H9 (cell line): ENCODE results near the gene ARL2BP. TPM values are rescaled to one million over a fixed set of nuclear protein-coding genes. Genes with fewer than 3 reads are reported as not detected.

Source experiments
- DNase-seq: peaks from one replicate; pipeline ENCODE4 v3.0.0-alpha.2; 2017
- H2AFZ ChIP-seq: one replicate; pipeline ENCODE4 v1.6.1; 2013; ENCODE audit warnings: mild to moderate bottlenecking, low read length, control low read depth, moderate library complexity
- H2AK5ac ChIP-seq: 2 replicates; pipeline ENCODE4 v1.6.1; 2013; ENCODE audit warnings: low read length, control low read depth, mixed read lengths; ENCODE audit not compliant: insufficient read length
- H2BK120ac ChIP-seq: one replicate; pipeline ENCODE4 v1.6.1; 2013; ENCODE audit warnings: low read depth, mild to moderate bottlenecking, low read length, control low read depth, inconsistent platforms; ENCODE audit not compliant: poor library complexity, severe bottlenecking
- H2BK12ac ChIP-seq: 2 replicates; pipeline ENCODE4 v1.6.1; 2013; ENCODE audit warnings: low read length, control low read depth, mixed read lengths, low read depth; ENCODE audit not compliant: insufficient read length
- H2BK15ac ChIP-seq: 2 replicates; pipeline ENCODE4 v1.6.1; 2013; ENCODE audit warnings: low read depth, low read length, control low read depth
- H2BK20ac ChIP-seq: one replicate; pipeline ENCODE4 v1.6.1; 2013; ENCODE audit warnings: low read depth, mild to moderate bottlenecking, low read length, control low read depth, inconsistent platforms; ENCODE audit not compliant: poor library complexity, severe bottlenecking
- H2BK5ac ChIP-seq: 2 replicates; pipeline ENCODE4 v1.6.1; 2013; ENCODE audit warnings: low read length, control low read depth, mixed read lengths; ENCODE audit not compliant: insufficient read length
- H3K14ac ChIP-seq: 2 replicates; pipeline ENCODE4 v1.6.1; 2013; ENCODE audit warnings: low read length, control low read depth; ENCODE audit not compliant: insufficient read depth
- H3K18ac ChIP-seq: 2 replicates; pipeline ENCODE4 v1.6.1; 2013; ENCODE audit warnings: low read depth, mild to moderate bottlenecking, mixed read lengths, low read length, control low read depth; ENCODE audit not compliant: insufficient read length
- H3K23ac ChIP-seq: 2 replicates; pipeline ENCODE4 v1.6.1; 2013; ENCODE audit warnings: low read length, control low read depth, mixed read lengths, low read depth; ENCODE audit not compliant: insufficient read length
- H3K23me2 ChIP-seq: 2 replicates; pipeline ENCODE4 v1.6.1; 2013; ENCODE audit warnings: low read depth, mild to moderate bottlenecking, mixed read lengths, low read length, control low read depth; ENCODE audit not compliant: insufficient read length, poor library complexity, severe bottlenecking
- H3K27ac ChIP-seq: 2 replicates; pipeline ENCODE4 v1.5.1; 2013; ENCODE audit warnings: low read length, control low read depth, mixed read lengths, low read depth; ENCODE audit not compliant: insufficient read length
- H3K27me3 ChIP-seq: 2 replicates; pipeline ENCODE4 v1.6.1; 2013; ENCODE audit warnings: low read length, control low read depth, inconsistent platforms; ENCODE audit not compliant: insufficient read depth
- H3K4ac ChIP-seq: 2 replicates; pipeline ENCODE4 v1.6.1; 2013; ENCODE audit warnings: low read depth, mild to moderate bottlenecking, control low read depth, inconsistent platforms, low read length, moderate library complexity
- H3K4me1 ChIP-seq: 2 replicates; pipeline ENCODE4 v1.6.1; 2013; ENCODE audit warnings: low read length, control low read depth, inconsistent platforms; ENCODE audit not compliant: insufficient read depth
- H3K4me2 ChIP-seq: 2 replicates; pipeline ENCODE4 v1.6.1; 2013; ENCODE audit warnings: low read length, control low read depth, mixed read lengths; ENCODE audit not compliant: insufficient read length, insufficient read depth
- H3K56ac ChIP-seq: 2 replicates; pipeline ENCODE4 v1.6.1; 2013; ENCODE audit warnings: low read depth, mild to moderate bottlenecking, mixed read lengths, low read length, control low read depth; ENCODE audit not compliant: insufficient read length
- H3K79me1 ChIP-seq: 2 replicates; pipeline ENCODE4 v1.6.1; 2013; ENCODE audit warnings: low read depth, mild to moderate bottlenecking, moderate library complexity, low read length, control low read depth, inconsistent platforms; ENCODE audit not compliant: insufficient read depth, poor library complexity, severe bottlenecking
- H3K79me2 ChIP-seq: 2 replicates; pipeline ENCODE4 v1.6.1; 2013; ENCODE audit warnings: low read length, control low read depth, inconsistent platforms; ENCODE audit not compliant: insufficient read depth
- H3K9ac ChIP-seq: 2 replicates; pipeline ENCODE4 v1.6.1; 2013; ENCODE audit warnings: low read length, control low read depth, mixed read lengths; ENCODE audit not compliant: insufficient read length; ENCODE audit errors: extremely low read depth
- H3K9me3 ChIP-seq: one replicate; pipeline ENCODE4 v1.6.1; 2013; ENCODE audit warnings: low read depth, low read length, inconsistent platforms; ENCODE audit not compliant: control insufficient read depth
- H3T11ph ChIP-seq: one replicate; pipeline ENCODE4 v1.6.1; 2013; ENCODE audit warnings: mild to moderate bottlenecking, low read length, control low read depth, inconsistent platforms
- H4K20me1 ChIP-seq: one replicate; pipeline ENCODE4 v1.6.1; 2013; ENCODE audit not compliant: control insufficient read depth, insufficient read length, insufficient read depth
- H4K5ac ChIP-seq: 2 replicates; pipeline ENCODE4 v1.6.1; 2013; ENCODE audit warnings: low read depth, mild to moderate bottlenecking, mixed read lengths, low read length, control low read depth; ENCODE audit not compliant: insufficient read length
- H4K8ac ChIP-seq: replicated peaks from 2 replicates; pipeline ENCODE4 v1.6.1; 2013; ENCODE audit warnings: low read length, control low read depth, mixed read lengths, low read depth; ENCODE audit not compliant: insufficient read length
- H4K91ac ChIP-seq: 2 replicates; pipeline ENCODE4 v1.6.1; 2013; ENCODE audit warnings: low read depth, mild to moderate bottlenecking, moderate library complexity, mixed read lengths, low read length, control low read depth; ENCODE audit not compliant: insufficient read length
- H3K27ac Mint-ChIP-seq, 3 experiments: 2 replicates in 2 of 3; 3 replicates in 1 of 3; pipeline ENCODE4 v1.8.0; 2020 to 2021; ENCODE audit warnings: mixed read lengths in 3 of 3, mild to moderate bottlenecking in 1 of 3, moderate library complexity in 1 of 3
- H3K27me3 Mint-ChIP-seq: 2 replicates; pipeline ENCODE4 v1.8.0; 2021; ENCODE audit warnings: low read depth, mild to moderate bottlenecking, moderate library complexity, mixed read lengths
- H3K36me3 Mint-ChIP-seq, 3 experiments: 2 replicates in 2 of 3; 3 replicates in 1 of 3; pipeline ENCODE4 v1.8.0; 2020 to 2021; ENCODE audit warnings: low read depth in 3 of 3, mixed read lengths in 3 of 3; ENCODE audit not compliant: insufficient read depth in 1 of 3
- H3K4me1 Mint-ChIP-seq, 2 experiments: 2 replicates each; pipeline ENCODE4 v1.8.0; 2020; ENCODE audit warnings: mixed read lengths in 2 of 2
- H3K4me3 Mint-ChIP-seq, 2 experiments: 2 replicates in 1 of 2; 3 replicates in 1 of 2; pipeline ENCODE4 v1.8.0; 2020 to 2021; ENCODE audit warnings: mild to moderate bottlenecking in 2 of 2, mixed read lengths in 2 of 2, moderate library complexity in 1 of 2
- H3K9me3 Mint-ChIP-seq, 2 experiments: 2 replicates in 1 of 2; 3 replicates in 1 of 2; pipeline ENCODE4 v1.8.0; 2020; ENCODE audit warnings: mild to moderate bottlenecking in 2 of 2, mixed read lengths in 2 of 2, moderate library complexity in 1 of 2
- WGBS: extraction: QIAGEN DNeasy Blood & Tissue Kit; methylation state at CpG from one replicate; pipeline ENCODE4 v1.1.7; 2013; ENCODE audit warnings: missing lambda C conversion rate, low lambda C conversion rate, mixed read lengths; ENCODE audit not compliant: insufficient read length; ENCODE audit errors: extremely low coverage; 5-methylcytosine and 5-hydroxymethylcytosine counted together
- total RNA-seq: library from RNA; stranded (reverse); gene quantifications from 2 replicates; pipeline ENCODE4 v1.2.1, GENCODE V29; 2021
- TF ChIP-seq, protein P1 (sequence below): fragments of 200-600 bp; sonication (generic); conservative IDR thresholded peaks from 3 replicates; pipeline ENCODE4 v1.8.0; 2021; ENCODE audit warnings: antibody characterized with exemption, mild to moderate bottlenecking

The ARL2BP gene
- total RNA-seq, 1 experiment from 2014 or later: 18.0 TPM

DNA sequence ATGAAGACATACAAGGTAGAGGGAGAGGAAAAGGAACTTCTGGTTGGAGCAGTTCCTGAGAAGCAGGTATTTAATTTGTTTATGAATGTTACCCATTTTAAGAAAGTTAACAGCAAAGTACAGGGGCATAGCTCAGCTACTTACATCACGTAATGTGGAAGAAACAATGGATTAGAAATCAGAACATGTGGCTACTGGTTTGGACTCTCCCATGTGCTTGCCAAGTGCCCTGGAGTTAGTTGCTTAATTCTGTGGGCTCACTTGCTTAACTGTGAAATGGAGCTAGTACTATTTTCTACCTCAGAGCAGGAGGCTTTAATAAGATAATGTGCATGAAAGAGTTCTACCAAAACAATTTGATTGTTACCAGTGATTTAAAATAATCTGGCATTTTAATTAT, 31.6 kb upstream of the ARL2BP start:
- Histone ChIP-seq H3K4ac (no peak overlapping the region), H4K20me1 (no peaks in the 10 kb centered on the region), H2BK12ac (no peak overlapping the region), H3K4me2 (no peak overlapping the region), H3T11ph (no peak overlapping the region), H4K8ac (no peak overlapping the region), H2BK5ac (no peak overlapping the region), H3K9ac (no peak overlapping the region), H3K23me2 (no peaks in the 10 kb centered on the region), H3K23ac (no peak overlapping the region), H2BK120ac (no peak overlapping the region), H3K79me1 (no peaks in the 10 kb centered on the region), H3K4me1 (no peaks in the 10 kb centered on the region), H4K91ac (no peak overlapping the region), H3K9me3 (no peaks in the 10 kb centered on the region), H3K14ac (no peak overlapping the region), H3K27me3 (no peaks in the 10 kb centered on the region; the same call in 1 of the 2 replicates), H3K27ac (no peak overlapping the region), H2BK15ac (no peak overlapping the region), H2AFZ (no peak overlapping the region), H2BK20ac (no peak overlapping the region), H3K56ac (no peak overlapping the region), H3K79me2 (no peaks in the 10 kb centered on the region), H2AK5ac (no peak overlapping the region), H4K5ac (no peak overlapping the region), H3K18ac (no peak overlapping the region)
- Mint-ChIP-seq H3K4me3 (no peak overlapping the region), H3K27me3 (no peaks in the 10 kb centered on the region), H3K27ac (no peak overlapping the region), H3K4me1 (no peaks in the 10 kb centered on the region), H3K9me3 (no peaks in the 10 kb centered on the region), H3K36me3 (peaks cover 39 to 77% (median 58%) of the 10 kb centered on the region in 3 experiments)
- WGBS: no CpG with 5 or more reads among the region's 1 CpG
- DNase-seq: no peak
- TF ChIP-seq, protein P1, sequence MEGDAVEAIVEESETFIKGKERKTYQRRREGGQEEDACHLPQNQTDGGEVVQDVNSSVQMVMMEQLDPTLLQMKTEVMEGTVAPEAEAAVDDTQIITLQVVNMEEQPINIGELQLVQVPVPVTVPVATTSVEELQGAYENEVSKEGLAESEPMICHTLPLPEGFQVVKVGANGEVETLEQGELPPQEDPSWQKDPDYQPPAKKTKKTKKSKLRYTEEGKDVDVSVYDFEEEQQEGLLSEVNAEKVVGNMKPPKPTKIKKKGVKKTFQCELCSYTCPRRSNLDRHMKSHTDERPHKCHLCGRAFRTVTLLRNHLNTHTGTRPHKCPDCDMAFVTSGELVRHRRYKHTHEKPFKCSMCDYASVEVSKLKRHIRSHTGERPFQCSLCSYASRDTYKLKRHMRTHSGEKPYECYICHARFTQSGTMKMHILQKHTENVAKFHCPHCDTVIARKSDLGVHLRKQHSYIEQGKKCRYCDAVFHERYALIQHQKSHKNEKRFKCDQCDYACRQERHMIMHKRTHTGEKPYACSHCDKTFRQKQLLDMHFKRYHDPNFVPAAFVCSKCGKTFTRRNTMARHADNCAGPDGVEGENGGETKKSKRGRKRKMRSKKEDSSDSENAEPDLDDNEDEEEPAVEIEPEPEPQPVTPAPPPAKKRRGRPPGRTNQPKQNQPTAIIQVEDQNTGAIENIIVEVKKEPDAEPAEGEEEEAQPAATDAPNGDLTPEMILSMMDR: no peak
